ENCODE data around the gene TMEM127.
A peak's percentile ranks its signal among the peaks of the same experiment; 100 is the strongest.
"Not testable (repeated sequence)": the region's sequence is repeated elsewhere in the genome, so short reads cannot be mapped to it uniquely, and the experiment has no call there.

TMEM127 gene, protein sequence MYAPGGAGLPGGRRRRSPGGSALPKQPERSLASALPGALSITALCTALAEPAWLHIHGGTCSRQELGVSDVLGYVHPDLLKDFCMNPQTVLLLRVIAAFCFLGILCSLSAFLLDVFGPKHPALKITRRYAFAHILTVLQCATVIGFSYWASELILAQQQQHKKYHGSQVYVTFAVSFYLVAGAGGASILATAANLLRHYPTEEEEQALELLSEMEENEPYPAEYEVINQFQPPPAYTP

DNA sequence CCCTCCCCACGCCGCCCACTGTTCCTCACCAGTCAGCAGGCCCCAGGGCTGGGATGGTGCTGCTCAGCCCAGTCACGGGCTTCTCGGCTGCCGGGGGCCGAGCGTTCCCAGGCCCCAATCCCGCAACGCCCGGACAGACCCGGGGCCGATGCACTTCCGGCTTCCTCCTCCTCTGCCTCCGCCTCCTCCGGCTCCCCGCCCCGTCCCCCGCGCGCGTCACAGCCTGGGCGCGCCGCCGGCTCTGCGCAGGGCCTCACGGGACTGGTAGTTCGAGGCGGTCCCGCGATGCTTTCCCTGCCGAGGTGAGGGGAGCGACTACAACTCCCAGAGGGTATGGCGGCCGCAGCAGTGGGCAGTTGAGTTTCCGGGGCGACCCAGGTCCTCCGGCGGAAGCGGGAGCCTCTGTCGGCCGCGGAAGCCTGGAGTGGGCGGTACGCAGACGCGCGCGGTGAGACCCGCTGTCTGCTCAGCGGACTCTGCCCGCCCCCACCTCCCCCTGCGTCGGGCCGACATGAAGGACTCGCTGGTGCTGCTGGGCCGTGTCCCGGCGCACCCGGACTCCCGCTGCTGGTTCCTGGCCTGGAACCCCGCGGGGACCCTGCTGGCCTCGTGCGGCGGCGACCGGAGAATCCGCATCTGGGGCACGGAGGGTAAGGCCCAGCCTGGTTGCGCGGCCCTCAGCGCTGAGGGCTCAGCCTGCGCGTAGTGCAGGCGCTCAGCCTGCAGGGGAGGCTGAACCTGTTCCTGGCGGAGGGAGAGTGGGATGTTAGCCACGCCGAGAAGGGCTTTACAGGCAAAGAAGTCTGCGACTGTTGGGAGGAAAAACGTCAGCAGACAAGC lies at the start of gene TMEM127, which contains the start of gene CIAO1:
TSS of gene TMEM127 (minus strand) at position 158 of the 840 bp plus-strand sequence. CDS start 616 bp downstream, outside the sequence.
TSS of gene CIAO1 (plus strand) at position 386 of the 840 bp plus-strand sequence. CDS start at position 512, 126 bp downstream.
- peak; percentile 95 for DNase-seq (ENCODE audit: low spot score)

DNA sequence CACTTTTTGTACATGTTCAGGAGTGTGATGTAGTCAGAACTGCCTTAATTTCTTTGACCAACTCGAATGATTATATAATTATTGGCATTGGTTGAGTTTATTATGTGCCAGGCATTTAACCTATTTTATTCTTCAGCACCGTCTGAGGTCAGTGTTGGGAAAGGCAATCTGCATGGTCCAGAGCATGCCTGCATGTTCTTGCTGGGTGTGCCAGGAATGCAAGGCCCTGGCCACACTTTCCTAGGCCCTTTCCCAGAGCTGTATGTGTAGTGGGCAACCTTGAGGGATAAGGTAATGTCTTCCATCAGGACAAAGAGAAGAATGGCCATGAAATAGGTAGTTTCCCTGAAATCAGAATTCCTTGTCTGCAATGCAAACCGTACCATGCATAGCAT lies 49.2 kb upstream of the TMEM127 start:
- no peak for DNase-seq (ENCODE audit: low spot score)

DNA sequence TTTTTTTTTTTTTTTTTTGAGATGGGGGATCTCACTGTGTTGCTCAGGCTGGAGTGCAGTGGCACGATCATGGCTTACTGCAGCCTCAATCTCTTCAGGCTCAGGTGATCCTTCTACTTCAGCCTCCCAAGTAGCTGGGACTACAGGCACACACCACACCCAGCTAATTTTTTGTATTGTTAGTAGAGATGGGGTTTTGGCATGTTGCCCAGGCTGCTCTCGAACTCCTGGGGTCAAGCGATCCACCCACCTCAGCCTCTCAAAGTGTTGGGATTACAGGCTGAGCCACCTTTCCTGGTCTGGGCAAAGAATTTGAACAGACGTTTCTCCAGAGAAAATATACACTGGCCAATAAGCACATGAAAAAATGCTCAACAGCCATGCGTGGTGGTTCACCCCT lies 42.5 kb upstream of the TMEM127 start:
- DNase-seq (ENCODE audit: low spot score), result no peak

DNA sequence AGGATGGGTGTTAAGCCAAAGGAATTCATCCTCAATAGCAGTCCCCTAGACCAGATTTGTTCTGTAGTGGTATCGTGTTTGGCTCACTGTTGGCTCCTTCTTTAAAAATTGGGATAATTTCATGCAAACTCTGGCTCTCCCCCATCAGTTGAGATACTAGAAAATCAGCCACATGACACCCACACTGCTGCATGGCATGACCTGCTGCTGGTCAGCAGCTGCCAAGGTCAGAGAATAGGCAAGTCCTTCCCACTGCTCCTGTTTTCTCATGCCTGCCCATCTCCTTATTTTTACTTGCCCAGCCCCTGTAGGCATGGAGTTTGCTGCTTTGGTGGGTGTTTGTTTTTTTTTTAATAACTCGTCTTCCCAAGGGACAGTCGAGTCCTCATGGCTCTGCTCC lies 40.6 kb upstream of the TMEM127 start:
- DNase-seq (ENCODE audit: low spot score), result no peak

DNA sequence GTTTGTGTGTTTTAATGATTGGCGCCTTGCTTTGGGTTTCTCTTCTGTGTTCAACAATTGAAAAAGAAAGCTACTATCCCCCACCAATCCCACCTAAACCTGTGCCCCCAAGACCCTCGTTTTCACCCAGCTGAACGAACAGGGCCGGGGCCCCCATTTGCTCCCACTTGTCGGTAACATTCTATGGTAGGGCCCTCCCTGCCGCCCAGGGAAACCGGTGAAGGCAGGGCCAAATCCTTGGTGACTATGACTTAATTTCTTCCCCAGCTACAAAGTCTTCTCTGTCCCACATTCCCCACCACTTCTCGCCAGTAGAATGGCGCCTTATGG lies 40.1 kb upstream of the TMEM127 start:
- no peak for DNase-seq (ENCODE audit: low spot score)

DNA sequence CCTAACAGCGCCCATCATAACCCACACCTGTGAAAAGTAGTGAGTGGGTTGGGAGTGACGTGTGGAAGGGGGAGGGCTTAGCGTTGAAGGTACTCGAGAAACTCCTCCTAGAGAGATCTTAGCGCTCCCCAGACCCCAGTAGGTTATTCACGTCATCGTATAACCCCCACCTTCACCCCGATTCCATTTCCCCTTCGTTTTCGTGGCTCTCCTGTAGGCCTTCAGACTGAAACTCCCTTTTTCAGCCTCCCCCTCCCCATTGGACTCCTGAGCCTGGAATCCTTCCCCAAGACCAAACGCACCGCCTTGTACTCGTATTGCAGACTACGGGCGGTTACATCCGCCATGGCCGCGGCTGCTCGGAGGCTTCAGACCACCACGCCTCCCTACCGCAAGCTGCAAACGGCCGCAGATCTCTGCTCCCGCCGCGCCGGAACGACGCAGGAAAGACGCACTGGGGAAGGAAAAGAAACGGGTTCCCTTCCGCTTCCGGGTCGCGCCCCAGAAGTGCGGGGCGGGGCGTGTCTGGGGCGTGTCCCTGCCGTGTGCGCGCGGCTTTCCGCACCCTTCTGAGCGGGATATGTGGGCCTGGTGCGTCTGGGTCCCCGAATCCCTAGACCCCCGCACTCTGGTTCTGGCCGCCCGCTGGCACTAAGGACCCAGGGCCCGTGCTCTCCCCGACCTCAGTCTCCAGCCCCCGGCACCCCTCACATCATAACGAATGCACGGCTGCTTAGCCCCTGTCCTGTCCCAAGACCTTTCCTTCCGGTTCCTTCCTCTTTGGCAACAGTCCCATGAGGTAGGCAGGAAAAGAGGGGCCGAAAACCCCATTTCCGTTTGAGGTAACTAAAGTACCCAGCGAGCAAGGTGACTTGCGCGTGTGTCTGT lies 39.5 kb upstream of the TMEM127 start, which contains the start of gene SNRNP200:
TSS of gene SNRNP200 (minus strand) at position 456 of the 888 bp plus-strand sequence. CDS start at position 347, 109 bp downstream.
- peak; percentile 87 for DNase-seq (ENCODE audit: low spot score)

DNA sequence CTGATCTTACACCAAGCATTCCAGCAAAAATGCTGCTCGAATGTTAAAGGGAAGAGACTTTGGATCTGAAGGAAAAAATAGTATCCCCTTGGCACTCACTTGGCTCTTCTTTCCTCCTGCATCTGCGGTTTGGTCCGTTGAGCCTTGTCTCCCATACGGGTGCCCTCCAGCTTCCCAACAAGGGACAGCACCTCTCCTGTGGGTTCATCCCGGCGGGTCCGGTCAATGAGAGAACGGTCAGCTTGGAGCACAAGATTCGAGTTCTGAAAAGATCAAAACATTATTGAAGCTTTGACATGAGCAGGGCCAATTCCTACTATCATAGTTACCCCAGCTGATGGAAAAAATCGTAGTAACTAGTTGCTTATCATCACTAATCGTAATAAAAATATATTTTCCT lies 38.8 kb upstream of the TMEM127 start:
- DNase-seq (ENCODE audit: low spot score), result no peak

DNA sequence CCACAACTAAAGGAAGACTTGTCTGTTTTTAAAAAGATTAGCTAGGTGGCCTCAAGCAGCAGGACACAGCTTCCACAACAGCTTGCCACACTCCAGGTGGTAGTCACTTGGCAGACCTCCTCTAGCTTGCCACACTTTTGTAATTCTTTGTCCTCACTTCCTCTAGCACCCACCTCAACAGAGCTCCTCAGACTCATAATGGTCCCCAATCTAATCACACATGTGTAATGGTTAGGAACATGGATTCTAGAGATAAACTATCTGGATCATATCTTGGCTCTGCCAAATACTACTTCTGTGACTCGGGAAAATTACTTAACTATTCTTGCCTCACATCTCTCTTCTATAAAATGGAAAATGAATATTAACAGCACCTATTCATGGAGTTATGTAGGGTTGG lies 36.1 kb upstream of the TMEM127 start:
- DNase-seq (ENCODE audit: low spot score), result no peak

DNA sequence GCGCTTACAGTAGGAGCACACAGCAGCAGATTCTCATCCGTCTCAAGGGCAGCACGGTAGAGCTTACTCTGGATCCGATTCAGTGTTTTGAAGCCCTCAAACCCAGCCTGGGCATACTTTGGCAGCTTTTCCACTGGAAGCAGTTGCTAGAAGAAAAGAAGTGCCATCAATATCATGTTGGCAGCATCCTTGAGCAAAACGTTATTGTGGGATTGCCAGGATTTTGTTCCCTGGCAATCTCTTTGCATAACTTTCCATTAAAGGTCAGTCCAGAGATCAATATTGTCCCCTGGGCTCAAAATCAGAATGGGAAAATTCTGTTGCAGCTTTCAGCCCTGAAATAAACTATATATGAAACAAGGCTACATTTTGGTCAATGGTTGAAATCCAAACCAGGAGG lies 31.1 kb upstream of the TMEM127 start:
- no peak for DNase-seq (ENCODE audit: low spot score)

DNA sequence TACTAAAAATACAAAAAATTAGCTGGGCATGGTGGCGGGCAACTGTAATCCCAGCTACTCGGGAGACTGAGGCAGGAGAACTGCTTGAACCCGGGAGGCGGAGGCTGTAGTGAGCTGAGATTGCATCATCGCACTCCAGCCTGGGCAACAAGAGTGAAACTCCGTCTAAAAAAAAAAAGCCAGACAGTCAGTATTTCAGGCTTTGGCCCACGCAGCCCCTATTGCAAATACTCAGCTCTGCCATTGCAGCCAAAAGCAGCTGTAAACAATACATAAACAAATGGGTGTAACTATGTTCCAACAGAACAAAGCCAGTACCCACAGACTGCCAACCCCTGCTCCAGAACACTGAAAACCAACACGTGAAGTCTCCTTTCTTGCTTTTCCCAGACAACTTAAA lies 28.5 kb upstream of the TMEM127 start:
- not testable (repeated sequence) for DNase-seq (ENCODE audit: low spot score)

DNA sequence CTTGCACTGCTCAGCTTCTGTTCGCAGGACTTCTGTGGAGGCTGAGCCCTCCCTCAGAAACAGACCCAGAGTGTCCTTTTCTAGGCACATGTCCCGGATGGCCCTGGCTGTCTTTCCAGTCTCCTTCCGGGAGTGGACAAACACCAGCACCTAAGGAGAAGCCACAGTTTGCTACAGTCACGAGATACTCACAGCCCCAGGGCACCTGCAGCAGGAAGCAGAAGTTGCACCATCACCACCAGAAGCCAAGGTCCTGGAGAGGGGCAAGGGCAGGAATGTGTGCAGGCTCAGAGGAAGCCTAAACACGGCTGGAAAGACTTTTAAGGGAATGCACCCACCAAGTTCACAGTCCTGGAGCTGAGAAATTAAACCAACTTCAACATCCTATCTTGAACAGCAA lies 26.0 kb upstream of the TMEM127 start:
- no peak for DNase-seq (ENCODE audit: low spot score)

DNA sequence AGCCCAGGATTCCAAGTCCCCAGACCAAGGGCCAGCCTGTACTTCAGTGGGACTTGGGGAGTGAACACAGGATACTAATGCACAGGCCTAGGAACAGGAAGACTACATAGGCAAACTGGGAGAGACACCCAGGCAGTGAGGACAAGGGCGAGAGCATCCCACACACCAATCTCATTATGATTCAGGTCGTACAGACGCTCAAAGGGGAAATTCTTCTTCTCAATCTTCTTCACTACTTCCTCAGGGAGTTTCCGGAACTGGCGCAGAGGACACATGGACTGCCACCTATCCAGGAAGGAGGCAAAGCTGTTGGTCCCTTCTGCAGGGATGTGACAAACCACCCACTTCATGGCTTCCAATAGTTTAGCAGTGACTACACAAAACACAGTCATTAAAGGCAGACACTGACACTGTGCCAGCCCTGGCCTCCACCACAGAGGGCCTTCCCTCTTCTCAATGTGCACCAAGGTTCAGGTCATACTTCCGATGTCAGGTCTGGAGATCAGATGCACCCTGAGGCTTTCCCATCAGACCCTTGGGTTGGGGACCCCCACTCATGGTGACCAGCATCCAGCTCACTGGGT lies 21.6 kb upstream of the TMEM127 start:
- no peak for DNase-seq (ENCODE audit: low spot score)

DNA sequence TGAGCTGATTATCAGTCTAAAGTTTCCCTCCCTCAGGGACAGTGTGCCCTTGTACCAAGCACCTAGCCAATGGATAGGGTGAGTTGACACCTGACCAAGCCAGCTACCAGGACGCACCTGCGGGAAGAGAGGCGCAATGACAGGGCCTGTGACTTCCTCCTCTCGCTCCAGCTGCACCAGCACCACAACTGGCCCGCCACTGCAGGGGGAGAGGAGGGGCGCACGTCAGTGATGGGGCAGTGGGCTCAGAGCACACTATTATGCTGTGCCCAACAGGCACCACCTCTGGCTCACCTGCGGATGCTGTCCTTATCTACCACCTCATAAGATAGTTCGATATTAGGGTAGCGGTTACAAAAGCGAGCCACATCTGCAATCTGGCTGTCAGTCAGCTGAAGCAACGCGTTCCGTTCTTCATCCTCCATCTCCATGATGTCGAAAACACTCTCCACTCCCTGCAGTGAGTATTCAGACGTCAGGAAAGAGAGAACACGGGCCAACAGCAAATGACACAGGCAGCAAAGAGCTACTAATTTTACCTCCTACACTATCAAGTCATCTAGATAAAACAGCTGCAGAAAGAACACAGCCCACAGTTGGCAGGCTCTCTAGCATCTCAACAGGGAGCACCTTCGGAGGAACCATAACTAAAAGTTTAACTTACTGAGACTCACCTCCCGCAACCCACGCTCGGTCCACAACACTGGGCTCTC lies 11.1 kb upstream of the TMEM127 start:
- no peak for DNase-seq (ENCODE audit: low spot score)

DNA sequence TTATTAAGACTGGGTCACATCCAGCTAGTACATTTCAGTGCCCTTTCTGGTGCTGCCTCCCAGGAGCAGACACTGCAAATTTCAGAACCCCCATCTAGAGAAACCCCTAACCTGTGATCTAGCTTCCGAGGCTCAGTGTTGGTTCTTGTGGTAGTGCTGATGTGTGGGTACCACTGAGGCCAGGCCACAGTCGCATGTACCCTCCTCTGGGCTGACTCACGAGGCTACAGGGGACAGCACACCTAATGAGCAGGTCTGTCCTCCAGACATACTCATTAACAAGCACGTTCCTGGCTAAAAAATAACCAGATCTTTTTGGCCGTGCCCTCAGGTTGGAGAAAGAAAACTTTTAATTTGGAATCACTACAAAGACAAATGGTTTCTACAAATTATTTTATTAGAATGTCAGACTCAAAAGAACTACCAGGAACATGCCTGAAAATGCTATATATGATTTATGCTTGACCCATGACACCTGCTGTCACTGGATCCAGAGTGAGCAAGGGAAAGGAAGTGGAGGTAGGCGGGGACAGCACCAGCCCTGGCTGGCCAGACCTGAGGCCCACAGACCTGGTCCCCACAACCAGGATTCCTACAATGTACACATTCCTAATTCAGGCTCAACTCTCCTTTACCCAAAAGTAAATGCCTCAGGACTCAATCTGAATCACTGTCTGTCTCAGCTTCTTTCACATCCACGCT lies 8.7 kb upstream of the TMEM127 start:
- DNase-seq (ENCODE audit: low spot score), result no peak

DNA sequence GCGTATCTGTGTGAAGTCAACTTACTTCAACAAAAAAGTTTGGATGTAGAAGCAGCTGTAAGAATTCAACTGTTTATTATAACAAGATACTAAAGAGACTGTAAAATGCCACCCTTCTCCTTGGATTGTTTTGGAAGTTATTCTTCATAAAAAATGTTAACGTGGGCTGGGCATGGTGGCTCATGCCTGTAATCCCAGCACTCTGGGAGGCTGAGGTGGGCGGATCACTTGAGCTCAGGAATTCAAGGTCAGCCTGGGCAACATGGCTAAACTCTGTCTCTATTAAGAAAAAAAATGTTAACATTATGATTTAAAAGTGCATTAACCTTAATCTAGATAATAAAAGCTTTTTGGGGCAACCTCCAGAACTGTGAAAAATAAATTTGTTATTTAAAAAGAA lies 8.0 kb upstream of the TMEM127 start:
- no peak for DNase-seq (ENCODE audit: low spot score)

DNA sequence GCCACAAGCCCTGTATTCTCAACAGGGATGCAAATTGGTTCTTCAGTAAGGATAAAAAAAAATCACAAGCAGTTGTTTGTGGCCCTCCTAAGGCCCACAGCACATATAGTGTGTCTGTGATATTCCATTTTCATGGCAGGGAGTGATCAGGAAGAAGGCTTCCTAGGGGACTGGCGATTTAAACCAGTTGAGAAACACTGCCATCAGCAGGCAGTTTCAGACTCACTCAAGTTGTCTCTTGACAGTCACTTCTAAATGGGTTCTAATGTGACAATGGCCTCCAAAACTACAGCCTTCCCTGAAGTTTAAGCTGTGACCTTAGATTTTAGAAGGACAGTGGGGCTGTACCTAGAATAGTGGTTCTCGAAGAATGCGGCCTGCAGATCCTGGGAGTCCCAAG lies 6.2 kb upstream of the TMEM127 start:
- DNase-seq (ENCODE audit: low spot score), result no peak

DNA sequence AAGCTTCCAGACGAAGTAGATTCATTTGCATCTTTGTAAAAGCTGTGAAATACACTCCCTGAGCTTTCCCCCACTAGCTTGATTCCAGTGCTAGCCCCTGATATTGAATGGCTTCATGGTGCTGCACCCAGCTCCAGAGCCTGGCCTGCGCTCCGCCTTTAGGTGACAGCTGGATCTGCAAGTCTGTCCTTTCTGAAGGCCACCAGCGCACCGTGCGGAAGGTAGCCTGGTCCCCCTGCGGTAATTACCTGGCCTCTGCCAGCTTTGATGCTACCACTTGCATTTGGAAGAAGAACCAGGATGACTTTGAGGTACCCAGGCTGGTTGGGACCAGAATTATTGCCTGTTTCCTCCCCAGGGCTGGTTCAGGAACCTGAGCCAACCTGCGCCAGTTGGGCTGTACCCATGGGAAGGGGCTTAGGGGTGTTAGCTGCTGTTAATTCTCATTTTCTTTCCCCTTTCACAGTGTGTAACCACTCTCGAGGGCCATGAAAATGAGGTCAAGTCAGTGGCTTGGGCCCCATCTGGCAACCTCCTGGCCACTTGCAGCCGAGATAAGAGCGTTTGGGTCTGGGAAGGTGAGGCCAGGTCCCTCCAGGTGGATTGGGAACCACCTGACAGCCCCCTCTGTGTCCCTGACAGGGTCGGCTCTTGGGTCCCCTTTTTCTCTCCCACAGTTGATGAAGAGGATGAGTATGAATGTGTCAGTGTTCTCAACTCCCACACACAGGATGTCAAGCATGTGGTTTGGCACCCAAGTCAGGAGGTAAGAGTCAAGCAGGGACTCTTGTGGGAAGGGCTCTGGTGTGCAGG lies 1.6 kb upstream of the TMEM127 start:
- DNase-seq (ENCODE audit: low spot score), result peak; percentile 25

DNA sequence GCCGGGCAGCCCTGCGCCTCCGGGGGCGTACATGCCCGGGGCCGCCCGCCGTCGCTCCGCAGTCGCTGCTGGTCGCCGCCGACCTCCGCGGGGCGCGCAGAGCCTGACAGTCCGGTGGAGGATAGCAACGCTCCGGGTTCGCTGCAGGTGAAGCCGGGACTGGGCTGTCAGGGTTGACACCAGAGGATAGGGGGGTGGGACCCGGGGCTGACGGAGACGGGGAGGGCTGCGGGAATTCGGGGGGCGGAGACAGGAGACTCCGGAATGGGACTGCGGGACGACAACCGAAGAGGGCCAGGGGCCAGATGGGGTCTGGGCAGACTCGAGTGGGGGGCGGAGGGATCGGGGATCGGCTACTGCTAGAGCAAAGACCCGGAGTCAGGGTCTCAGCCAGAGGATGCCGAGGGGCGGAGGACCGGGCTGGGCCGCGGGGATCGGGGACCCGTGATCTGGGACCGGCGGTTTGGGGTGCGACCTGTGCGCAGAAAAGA lies 403 bp downstream of the TMEM127 start:
- no peak for DNase-seq (ENCODE audit: low spot score)

DNA sequence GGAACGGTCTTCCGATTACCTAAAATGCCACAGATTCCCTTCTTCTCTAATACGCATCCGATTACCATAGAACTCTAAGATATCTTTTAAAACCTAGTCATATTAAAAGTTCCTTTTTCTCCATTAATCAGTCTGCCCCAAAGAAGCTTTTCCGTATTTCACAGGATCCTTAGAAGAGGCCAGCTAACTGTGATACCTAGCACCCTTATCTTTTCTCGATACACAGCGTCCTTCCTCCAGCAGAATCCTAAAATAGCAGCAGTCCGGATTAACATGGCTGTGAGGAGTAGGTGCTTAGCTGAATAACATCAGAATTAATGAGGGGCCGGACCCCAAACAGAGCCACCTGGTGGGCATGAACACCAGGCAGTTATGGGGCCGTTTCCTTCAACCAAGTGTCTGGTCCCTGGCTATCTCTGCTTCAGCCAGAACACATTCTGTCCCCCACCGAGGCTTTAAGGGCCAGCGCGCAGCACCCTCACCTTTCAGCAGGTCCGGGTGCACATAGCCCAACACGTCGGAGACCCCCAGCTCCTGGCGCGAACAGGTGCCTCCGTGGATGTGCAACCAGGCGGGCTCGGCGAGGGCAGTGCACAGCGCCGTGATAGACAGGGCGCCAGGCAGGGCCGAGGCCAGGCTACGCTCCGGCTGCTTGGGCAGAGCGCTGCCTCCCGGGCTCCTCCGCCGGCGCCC lies 995 bp downstream of the TMEM127 start:
- peak; percentile 37 for DNase-seq (ENCODE audit: low spot score)
